Stomach (tissue), 4 donors: ENCODE results near the gene TMEM207.

Experiments used
- EP300 ChIP-seq: sonication (generic); formaldehyde crosslinking; IDR thresholded peaks from one replicate; pipeline ENCODE4 v1.6.1; 2017; ENCODE audit warnings: antibody characterized with exemption
- POLR2A ChIP-seq, 4 donors: fragments of 450-650 bp; IDR thresholded peaks; one replicate each; pipeline ENCODE4 v1.6.1; 2016; ENCODE audit warnings: antibody characterized with exemption in 4 of 4, control low read depth in 2 of 4, mild to moderate bottlenecking in 1 of 4, moderate library complexity in 1 of 4
- POLR2AphosphoS5 ChIP-seq, 3 donors: sonication (generic); formaldehyde crosslinking; IDR thresholded peaks; one replicate each; pipeline ENCODE4 v1.6.1; 2016; ENCODE audit warnings: antibody characterized with exemption in 3 of 3
- TF ChIP-seq, protein P1 (sequence below), 7 experiments: fragments of 450-650 bp in 4 of 7; fragments of 200-600 bp in 3 of 7; sonication (generic) in 3 of 7; IDR thresholded peaks; one replicate each; pipeline ENCODE4 v1.5.1; 2016 to 2019; ENCODE audit warnings: antibody characterized with exemption in 7 of 7, control low read depth in 2 of 7, mild to moderate bottlenecking in 1 of 7

GRCh38 chr3:190384309-190384756 lies 65.4 kb downstream of the TMEM207 start:
- TF ChIP-seq EP300 (no peak), POLR2A (IDR thresholded peaks at IDR 0.05) (no peak), POLR2AphosphoS5 (IDR thresholded peaks at IDR 0.05) (peak in 1 of 3 donors; percentile 18)
- TF ChIP-seq, protein P1, sequence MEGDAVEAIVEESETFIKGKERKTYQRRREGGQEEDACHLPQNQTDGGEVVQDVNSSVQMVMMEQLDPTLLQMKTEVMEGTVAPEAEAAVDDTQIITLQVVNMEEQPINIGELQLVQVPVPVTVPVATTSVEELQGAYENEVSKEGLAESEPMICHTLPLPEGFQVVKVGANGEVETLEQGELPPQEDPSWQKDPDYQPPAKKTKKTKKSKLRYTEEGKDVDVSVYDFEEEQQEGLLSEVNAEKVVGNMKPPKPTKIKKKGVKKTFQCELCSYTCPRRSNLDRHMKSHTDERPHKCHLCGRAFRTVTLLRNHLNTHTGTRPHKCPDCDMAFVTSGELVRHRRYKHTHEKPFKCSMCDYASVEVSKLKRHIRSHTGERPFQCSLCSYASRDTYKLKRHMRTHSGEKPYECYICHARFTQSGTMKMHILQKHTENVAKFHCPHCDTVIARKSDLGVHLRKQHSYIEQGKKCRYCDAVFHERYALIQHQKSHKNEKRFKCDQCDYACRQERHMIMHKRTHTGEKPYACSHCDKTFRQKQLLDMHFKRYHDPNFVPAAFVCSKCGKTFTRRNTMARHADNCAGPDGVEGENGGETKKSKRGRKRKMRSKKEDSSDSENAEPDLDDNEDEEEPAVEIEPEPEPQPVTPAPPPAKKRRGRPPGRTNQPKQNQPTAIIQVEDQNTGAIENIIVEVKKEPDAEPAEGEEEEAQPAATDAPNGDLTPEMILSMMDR (IDR thresholded peaks at IDR 0.05) = peak in 4 of 7 experiments; percentile 25 to 64 (median 38)
